Measurements from ENCODE around the gene RSBN1L.

- TF ChIP-seq CTCF (IDR thresholded peaks at IDR 0.05; ENCODE audit: low read depth, low read length) (no peak), POLR2A (IDR thresholded peaks at IDR 0.05; ENCODE audit: extremely low read depth, insufficient read length) (no peak), MAX (IDR thresholded peaks at IDR 0.05; ENCODE audit: low read depth, low read length) (no peak)
Observed at GRCh38 chr7:77812290-77812685, 116.0 kb downstream of the RSBN1L start.
